Neuronal stem cell (in vitro differentiated cells): ENCODE measurements around the gene CCDC51.

Experiments used
- DNase-seq: peaks from one replicate; pipeline ENCODE4 v3.0.0-alpha.2; 2013; ENCODE audit warnings: low spot score
- H2AFZ ChIP-seq: one replicate; pipeline ENCODE4 v1.6.1; 2013; ENCODE audit warnings: mild to moderate bottlenecking, low read length, inconsistent platforms
- H2AK5ac ChIP-seq: 2 replicates; pipeline ENCODE4 v1.6.1; 2013; ENCODE audit warnings: low read depth, mild to moderate bottlenecking, inconsistent platforms, low read length, moderate library complexity, mixed read lengths
- H2BK120ac ChIP-seq: 2 replicates; pipeline ENCODE4 v1.6.1; 2013; ENCODE audit warnings: low read depth, mild to moderate bottlenecking, inconsistent platforms, low read length, moderate library complexity, mixed read lengths
- H2BK12ac ChIP-seq: one replicate; pipeline ENCODE4 v1.6.1; 2013; ENCODE audit warnings: low read length, inconsistent platforms
- H2BK15ac ChIP-seq: 2 replicates; pipeline ENCODE4 v1.6.1; 2013; ENCODE audit warnings: mild to moderate bottlenecking, low read length, inconsistent platforms, mixed read lengths
- H2BK5ac ChIP-seq: one replicate; pipeline ENCODE4 v1.6.1; 2013; ENCODE audit warnings: inconsistent platforms, mild to moderate bottlenecking, low read length, moderate library complexity
- H3K14ac ChIP-seq: one replicate; pipeline ENCODE4 v1.6.1; 2013; ENCODE audit warnings: low read length, inconsistent platforms
- H3K18ac ChIP-seq: 2 replicates; pipeline ENCODE4 v1.6.1; 2013; ENCODE audit warnings: low read length, inconsistent platforms
- H3K23ac ChIP-seq: 2 replicates; pipeline ENCODE4 v1.6.1; 2013; ENCODE audit warnings: low read depth, mild to moderate bottlenecking, mixed read lengths, low read length, inconsistent platforms; ENCODE audit not compliant: poor library complexity
- H3K27ac ChIP-seq: replicated peaks from 3 replicates; pipeline ENCODE4 v1.5.1; 2013; ENCODE audit warnings: low read length, inconsistent platforms
- H3K27me3 ChIP-seq, 3 experiments: 2 replicates each; pipeline ENCODE4 v1.6.1; 2013; ENCODE audit warnings: low read length in 3 of 3, mild to moderate bottlenecking in 2 of 3, inconsistent platforms in 1 of 3, low read depth in 1 of 3, mixed read lengths in 1 of 3, moderate library complexity in 1 of 3; ENCODE audit not compliant: control insufficient read depth in 3 of 3, insufficient read depth in 3 of 3
- H3K36me3 ChIP-seq, 2 donors: replicated peaks in 1 of 2; 2 replicates each; pipeline ENCODE4 v1.6.1; 2013; ENCODE audit warnings: low read length in 2 of 2; ENCODE audit not compliant: control insufficient read depth in 2 of 2, insufficient read depth in 2 of 2
- H3K4ac ChIP-seq: 2 replicates; pipeline ENCODE4 v1.6.1; 2013; ENCODE audit warnings: inconsistent platforms, mild to moderate bottlenecking, low read length, moderate library complexity
- H3K4me1 ChIP-seq, 2 donors: 1 replicate in 1 of 2; 2 replicates in 1 of 2; pipeline ENCODE4 v1.6.1; 2013; ENCODE audit warnings: low read length in 2 of 2, low read depth in 1 of 2; ENCODE audit not compliant: control insufficient read depth in 2 of 2, insufficient read depth in 1 of 2
- H3K4me2 ChIP-seq: one replicate; pipeline ENCODE4 v1.6.1; 2013; ENCODE audit warnings: mild to moderate bottlenecking, low read length, inconsistent platforms; ENCODE audit not compliant: insufficient read depth, poor library complexity, severe bottlenecking
- H3K4me3 ChIP-seq, 2 donors: 2 replicates each; pipeline ENCODE4 v1.5.1; 2013; ENCODE audit warnings: low read length in 2 of 2, mild to moderate bottlenecking in 2 of 2, inconsistent platforms in 1 of 2, moderate library complexity in 1 of 2
- H3K79me1 ChIP-seq: one replicate; pipeline ENCODE4 v1.6.1; 2013; ENCODE audit warnings: low read depth, mild to moderate bottlenecking, inconsistent platforms, low read length, moderate library complexity
- H3K9ac ChIP-seq: one replicate; pipeline ENCODE4 v1.6.1; 2013; ENCODE audit warnings: mild to moderate bottlenecking, low read depth, low read length, inconsistent platforms; ENCODE audit not compliant: poor library complexity
- H3K9me3 ChIP-seq, 2 donors: replicated peaks in 1 of 2; 2 replicates each; pipeline versions ENCODE3 to v1.6.1; 2013; ENCODE audit warnings: low read length in 2 of 2, mild to moderate bottlenecking in 2 of 2, inconsistent platforms in 1 of 2, low read depth in 1 of 2, mixed read lengths in 1 of 2, moderate library complexity in 1 of 2; ENCODE audit not compliant: control insufficient read depth in 2 of 2, insufficient read depth in 1 of 2
- H4K8ac ChIP-seq: one replicate; pipeline ENCODE4 v1.6.1; 2013; ENCODE audit warnings: low read depth, mild to moderate bottlenecking, inconsistent platforms, low read length, moderate library complexity
- H4K91ac ChIP-seq: one replicate; pipeline ENCODE4 v1.6.1; 2013; ENCODE audit warnings: low read length, low read depth, mild to moderate bottlenecking, inconsistent platforms; ENCODE audit not compliant: poor library complexity
- WGBS, 2 donors: extraction: QIAGEN DNeasy Blood & Tissue Kit; methylation state at CpG; one replicate each; pipeline ENCODE4 v1.1.7; 2013; ENCODE audit warnings: missing lambda C conversion rate in 2 of 2, mixed read lengths in 1 of 2; ENCODE audit not compliant: insufficient read length in 2 of 2, insufficient replicate concordance in 1 of 2; ENCODE audit errors: extremely low coverage in 2 of 2; 5-methylcytosine and 5-hydroxymethylcytosine counted together

The CCDC51 gene

DNA sequence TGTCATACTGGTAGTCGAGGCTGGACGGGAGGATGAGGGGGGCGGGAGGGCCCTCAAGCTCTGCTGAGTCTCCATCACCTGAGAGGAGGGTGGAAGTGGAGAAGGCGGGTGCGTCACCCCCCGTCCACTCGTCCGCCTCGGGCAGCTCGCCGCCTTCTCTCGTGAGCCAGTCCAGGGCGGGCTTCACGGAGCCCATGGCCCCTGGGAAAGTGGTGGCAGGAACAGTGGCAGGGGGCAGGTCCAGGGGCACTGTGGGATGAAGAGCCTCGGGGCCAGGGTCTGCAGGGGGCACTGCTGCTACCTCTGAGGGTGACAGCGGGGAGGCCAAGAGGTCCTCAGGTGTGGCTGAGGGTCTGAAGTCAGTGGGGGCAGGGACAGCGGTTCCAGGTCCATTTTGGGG is 20.3 kb downstream of the CCDC51 start:
- H3K79me1 ChIP-seq: peaks cover 66% of the 10 kb centered on the region
- H3K4me1 ChIP-seq: no peaks in the 10 kb centered on the region
- no peak overlapping the region for H3K9ac ChIP-seq
- H3K27me3 ChIP-seq: no peaks in the 10 kb centered on the region
- H3K23ac ChIP-seq: no peak overlapping the region
- no peak overlapping the region for H3K27ac ChIP-seq
- no peak overlapping the region for H4K91ac ChIP-seq
- DNase-seq: no peak
- H2BK15ac ChIP-seq: no peak overlapping the region
- no peaks in the 10 kb centered on the region for H3K9me3 ChIP-seq
- H2AK5ac ChIP-seq: no peak overlapping the region
- H3K4me3 ChIP-seq: no peak overlapping the region
- H3K14ac ChIP-seq: no peak overlapping the region
- no peak overlapping the region for H2AFZ ChIP-seq
- peak overlapping the region; percentile 75 for H2BK5ac ChIP-seq
- H4K8ac ChIP-seq: no peak overlapping the region
- no peak overlapping the region for H3K4ac ChIP-seq
- H3K36me3 ChIP-seq: peaks cover 85 to 99% of the 10 kb centered on the region in 2 donors
- no peak overlapping the region for H3K18ac ChIP-seq
- no peak overlapping the region for H2BK120ac ChIP-seq
- no CpG with 5 or more reads among the region's 17 CpGs for WGBS, 2 donors
- H2BK12ac ChIP-seq: no peak overlapping the region
- no peak overlapping the region for H3K4me2 ChIP-seq

DNA sequence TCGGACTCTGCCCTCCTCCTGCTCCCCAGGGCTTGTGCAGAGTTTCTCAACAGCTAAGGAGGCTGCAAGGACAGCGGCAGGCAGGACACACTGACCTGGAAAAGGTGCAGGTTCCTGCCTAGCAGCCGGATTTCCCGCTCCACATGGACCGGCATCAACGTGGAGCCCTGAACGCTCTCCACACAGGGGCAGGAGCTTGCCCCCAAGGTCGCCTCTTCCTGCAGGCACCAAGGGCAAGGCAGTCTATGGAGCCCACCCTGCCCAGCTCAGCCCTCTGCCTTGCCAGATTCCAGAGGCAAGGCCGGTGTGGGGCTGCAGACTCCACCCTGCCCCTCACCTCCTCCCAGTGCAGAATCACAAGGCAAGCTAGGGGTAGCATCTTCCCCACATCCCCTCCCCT is 20.8 kb downstream of the CCDC51 start:
- no peak overlapping the region for H2BK15ac ChIP-seq
- H3K9me3 ChIP-seq: no peaks in the 10 kb centered on the region
- no CpG with 5 or more reads among the region's 9 CpGs for WGBS, 2 donors
- H3K4ac ChIP-seq: no peak overlapping the region
- no peaks in the 10 kb centered on the region for H3K4me1 ChIP-seq
- no peak overlapping the region for H2AK5ac ChIP-seq
- peak overlapping the region; percentile 65 for H3K23ac ChIP-seq
- H3K36me3 ChIP-seq: peaks cover 89 to 99% of the 10 kb centered on the region in 2 donors
- no peak for DNase-seq
- H3K4me2 ChIP-seq: no peak overlapping the region
- no peak overlapping the region for H2BK120ac ChIP-seq
- H2BK5ac ChIP-seq: peak overlapping the region; percentile 75
- H3K79me1 ChIP-seq: peaks cover 63% of the 10 kb centered on the region
- no peak overlapping the region for H4K91ac ChIP-seq
- H3K27me3 ChIP-seq: no peaks in the 10 kb centered on the region
- no peak overlapping the region for H3K9ac ChIP-seq
- peak overlapping the region; percentile 8 for H3K14ac ChIP-seq
- no peak overlapping the region for H3K4me3 ChIP-seq
- no peak overlapping the region for H3K27ac ChIP-seq
- H4K8ac ChIP-seq: no peak overlapping the region
- no peak overlapping the region for H2BK12ac ChIP-seq
- no peak overlapping the region for H2AFZ ChIP-seq
- H3K18ac ChIP-seq: no peak overlapping the region

DNA sequence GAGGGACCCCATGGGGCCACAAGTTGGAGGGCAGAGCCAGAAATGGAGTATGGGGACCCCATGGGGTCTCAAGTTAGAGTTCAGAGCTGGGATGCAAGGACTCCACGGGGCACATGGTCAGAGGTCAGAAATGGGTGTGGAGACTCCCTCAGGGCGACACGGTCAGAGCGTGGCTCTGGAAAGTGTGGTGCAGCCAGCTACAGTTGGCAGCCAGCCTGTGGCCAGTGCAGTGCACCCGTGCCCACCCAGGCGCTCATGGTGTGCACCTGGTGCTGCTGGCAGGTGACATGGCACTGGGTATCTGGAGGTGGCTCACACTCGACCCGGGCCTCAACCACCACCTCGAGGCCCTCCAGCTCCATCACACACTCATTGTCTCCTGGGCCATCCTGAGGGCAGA is 21.3 kb downstream of the CCDC51 start:
- no peak overlapping the region for H2BK12ac ChIP-seq
- no peak overlapping the region for H2AK5ac ChIP-seq
- no peak for DNase-seq
- no peak overlapping the region for H2AFZ ChIP-seq
- H3K4me3 ChIP-seq: no peak overlapping the region
- no peak overlapping the region for H3K18ac ChIP-seq
- no peak overlapping the region for H3K4me2 ChIP-seq
- H3K4ac ChIP-seq: no peak overlapping the region
- H3K14ac ChIP-seq: no peak overlapping the region
- H3K36me3 ChIP-seq: peaks cover 93 to 99% of the 10 kb centered on the region in 2 donors
- peaks cover 59% of the 10 kb centered on the region for H3K79me1 ChIP-seq
- no peaks in the 10 kb centered on the region for H3K27me3 ChIP-seq
- H3K27ac ChIP-seq: no peak overlapping the region
- peak overlapping the region; percentile 21 for H3K9ac ChIP-seq
- no peak overlapping the region for H4K91ac ChIP-seq
- H2BK120ac ChIP-seq: no peak overlapping the region
- peak overlapping the region; percentile 75 for H2BK5ac ChIP-seq
- no peak overlapping the region for H4K8ac ChIP-seq
- no CpG with 5 or more reads among the region's 9 CpGs for WGBS, 2 donors
- no peaks in the 10 kb centered on the region for H3K9me3 ChIP-seq
- H2BK15ac ChIP-seq: no peak overlapping the region
- H3K4me1 ChIP-seq: no peaks in the 10 kb centered on the region
- H3K23ac ChIP-seq: peak overlapping the region; percentile 65

DNA sequence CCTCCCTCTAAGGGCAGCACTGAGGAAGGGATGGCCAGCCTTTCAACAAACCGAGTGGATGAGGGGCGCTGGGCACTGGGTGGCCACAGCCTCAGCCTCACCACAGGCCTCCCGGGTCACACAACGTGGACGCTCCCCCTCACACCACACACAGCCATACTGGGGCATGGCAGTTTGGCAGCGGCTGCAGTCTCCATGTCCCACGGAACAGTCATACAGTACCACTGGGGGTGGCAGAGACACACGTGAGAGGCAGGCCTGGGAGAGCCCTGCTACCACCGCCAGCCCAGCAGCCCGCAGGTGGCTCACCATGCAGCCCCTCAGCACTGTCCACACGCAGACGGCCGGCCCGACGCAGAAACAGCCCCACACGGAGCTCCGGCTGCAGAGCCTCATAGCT is 21.8 kb downstream of the CCDC51 start:
- Histone ChIP-seq H2AK5ac (no peak overlapping the region), H4K91ac (no peak overlapping the region), H4K8ac (no peak overlapping the region), H3K4me2 (no peak overlapping the region), H2BK15ac (no peak overlapping the region), H3K9ac (no peak overlapping the region), H3K4ac (no peak overlapping the region), H3K18ac (peak overlapping the region; percentile 28), H3K9me3 (no peaks in the 10 kb centered on the region), H2BK12ac (no peak overlapping the region), H3K79me1 (peaks cover 54% of the 10 kb centered on the region), H3K27ac (no peak overlapping the region), H2BK5ac (no peak overlapping the region), H3K27me3 (no peaks in the 10 kb centered on the region), H3K4me3 (peak overlapping the region in 1 of 2 donors; percentile 11), H3K4me1 (no peaks in the 10 kb centered on the region), H2BK120ac (no peak overlapping the region), H3K14ac (no peak overlapping the region), H3K23ac (no peak overlapping the region), H3K36me3 (peaks cover 92 to 99% of the 10 kb centered on the region in 2 donors), H2AFZ (no peak overlapping the region)
- WGBS, 2 donors: no CpG with 5 or more reads among the region's 17 CpGs
- DNase-seq: no peak
